NCI-H146 treated with DMSO at 0.1 percent for 48 hours (cell line): ENCODE data around the gene KLK15.

Experiments used
- DNase-seq: peaks from one replicate; lab custom pipeline; 2025; ENCODE audit not compliant: unreplicated experiment; lab: John Stamatoyannopoulos, UW

Gene KLK15, protein sequence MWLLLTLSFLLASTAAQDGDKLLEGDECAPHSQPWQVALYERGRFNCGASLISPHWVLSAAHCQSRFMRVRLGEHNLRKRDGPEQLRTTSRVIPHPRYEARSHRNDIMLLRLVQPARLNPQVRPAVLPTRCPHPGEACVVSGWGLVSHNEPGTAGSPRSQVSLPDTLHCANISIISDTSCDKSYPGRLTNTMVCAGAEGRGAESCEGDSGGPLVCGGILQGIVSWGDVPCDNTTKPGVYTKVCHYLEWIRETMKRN

DNA sequence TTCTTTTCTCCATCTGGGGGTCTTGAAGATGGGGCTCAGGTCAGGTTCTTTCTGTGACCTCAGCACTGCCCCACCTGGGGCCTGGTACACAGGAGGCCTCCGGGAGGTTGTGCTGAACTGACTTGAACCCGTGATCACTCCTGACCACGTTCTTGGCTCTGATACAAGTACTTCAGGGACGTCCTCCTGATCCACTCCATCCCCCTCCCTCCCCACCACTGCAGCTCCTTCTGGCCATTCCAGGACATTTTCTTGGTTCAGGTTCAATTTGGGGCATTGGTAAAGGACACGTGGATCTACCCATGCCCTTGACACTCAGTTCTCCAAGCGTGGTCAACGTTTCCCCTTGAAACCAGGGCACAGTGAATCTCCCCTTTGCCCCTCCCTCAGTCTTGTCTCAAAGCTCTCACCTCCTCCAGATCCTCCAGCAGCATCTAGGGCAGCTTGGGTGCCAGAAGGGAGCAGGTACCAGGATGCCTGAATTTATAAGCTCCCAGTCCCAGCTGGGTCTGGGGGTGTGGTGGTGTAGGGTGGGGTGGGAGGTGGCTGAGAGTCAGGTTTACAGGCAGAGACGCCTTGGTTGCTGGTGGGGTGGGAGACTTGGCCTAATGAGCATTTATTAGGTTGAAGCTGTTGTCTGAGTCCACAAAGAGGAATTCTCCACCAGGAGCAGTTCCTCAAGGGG is at the start of gene KLK15:
TSS of gene KLK15 (minus strand) at position 458 of the 685 bp plus-strand sequence. CDS start 2,082 bp downstream, outside the sequence.
- DNase-seq: no peak

DNA sequence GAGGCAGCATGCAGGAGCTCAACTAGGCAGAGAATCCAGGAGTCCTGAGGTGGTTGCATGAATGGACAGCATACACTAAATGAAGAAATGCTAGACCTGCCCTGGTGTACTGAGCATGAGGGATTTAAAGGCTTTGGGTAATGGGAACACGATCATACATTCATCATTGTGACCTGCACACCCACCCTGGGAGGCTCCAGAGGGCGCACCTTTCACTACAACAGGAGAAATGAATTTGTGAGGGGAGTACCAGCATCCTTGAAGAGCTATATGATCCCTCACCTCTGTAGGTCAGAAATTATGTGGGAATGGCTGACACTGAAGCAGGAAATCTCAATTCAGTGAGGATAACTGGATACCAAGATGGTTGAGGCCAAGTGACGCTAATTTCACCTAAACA is 48.8 kb upstream of the KLK15 start:
- no peak for DNase-seq

DNA sequence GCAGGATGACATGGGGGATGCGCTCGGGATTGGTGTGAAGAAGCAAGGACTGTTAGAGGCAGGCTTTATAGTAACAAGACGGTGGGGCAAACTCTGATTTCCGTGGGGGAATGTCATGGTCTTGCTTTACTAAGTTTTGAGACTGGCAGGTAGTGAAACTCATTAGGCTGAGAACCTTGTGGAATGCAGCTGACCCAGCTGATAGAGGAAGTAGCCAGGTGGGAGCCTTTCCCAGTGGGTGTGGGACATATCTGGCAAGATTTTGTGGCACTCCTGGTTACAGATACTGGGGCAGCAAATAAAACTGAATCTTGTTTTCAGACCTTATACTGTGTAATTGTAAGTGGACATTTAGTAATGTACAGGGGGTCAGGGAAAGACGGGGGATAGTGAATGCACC is 46.9 kb upstream of the KLK15 start:
- no peak for DNase-seq

DNA sequence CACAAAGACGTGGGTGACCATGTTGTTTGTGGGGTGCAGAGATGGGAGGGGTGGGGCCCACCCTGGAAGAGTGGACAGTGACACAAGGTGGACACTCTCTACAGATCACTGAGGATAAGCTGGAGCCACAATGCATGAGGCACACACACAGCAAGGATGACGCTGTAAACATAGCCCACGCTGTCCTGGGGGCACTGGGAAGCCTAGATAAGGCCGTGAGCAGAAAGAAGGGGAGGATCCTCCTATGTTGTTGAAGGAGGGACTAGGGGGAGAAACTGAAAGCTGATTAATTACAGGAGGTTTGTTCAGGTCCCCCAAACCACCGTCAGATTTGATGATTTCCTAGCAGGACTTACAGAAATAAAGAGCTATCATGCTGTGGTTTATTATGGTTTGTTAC is 45.5 kb upstream of the KLK15 start:
- DNase-seq: no peak

DNA sequence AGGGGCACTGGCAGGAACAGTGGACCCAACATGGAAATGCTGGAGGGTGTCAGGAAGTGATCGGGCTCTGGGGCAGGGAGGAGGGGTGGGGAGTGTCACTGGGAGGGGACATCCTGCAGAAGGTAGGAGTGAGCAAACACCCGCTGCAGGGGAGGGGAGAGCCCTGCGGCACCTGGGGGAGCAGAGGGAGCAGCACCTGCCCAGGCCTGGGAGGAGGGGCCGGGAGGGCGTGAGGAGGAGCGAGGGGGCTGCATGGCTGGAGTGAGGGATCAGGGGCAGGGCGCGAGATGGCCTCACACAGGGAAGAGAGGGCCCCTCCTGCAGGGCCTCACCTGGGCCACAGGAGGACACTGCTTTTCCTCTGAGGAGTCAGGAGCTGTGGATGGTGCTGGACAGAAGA is 44.0 kb upstream of the KLK15 start:
- DNase-seq: peak; percentile 83

DNA sequence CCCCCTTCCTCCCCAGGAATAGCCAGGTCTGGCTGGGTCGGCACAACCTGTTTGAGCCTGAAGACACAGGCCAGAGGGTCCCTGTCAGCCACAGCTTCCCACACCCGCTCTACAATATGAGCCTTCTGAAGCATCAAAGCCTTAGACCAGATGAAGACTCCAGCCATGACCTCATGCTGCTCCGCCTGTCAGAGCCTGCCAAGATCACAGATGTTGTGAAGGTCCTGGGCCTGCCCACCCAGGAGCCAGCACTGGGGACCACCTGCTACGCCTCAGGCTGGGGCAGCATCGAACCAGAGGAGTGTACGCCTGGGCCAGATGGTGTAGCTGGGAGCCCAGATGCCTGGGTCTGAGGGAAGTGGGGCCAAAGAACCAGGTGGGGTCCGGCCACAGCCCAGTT is 43.1 kb upstream of the KLK15 start:
- no peak for DNase-seq

DNA sequence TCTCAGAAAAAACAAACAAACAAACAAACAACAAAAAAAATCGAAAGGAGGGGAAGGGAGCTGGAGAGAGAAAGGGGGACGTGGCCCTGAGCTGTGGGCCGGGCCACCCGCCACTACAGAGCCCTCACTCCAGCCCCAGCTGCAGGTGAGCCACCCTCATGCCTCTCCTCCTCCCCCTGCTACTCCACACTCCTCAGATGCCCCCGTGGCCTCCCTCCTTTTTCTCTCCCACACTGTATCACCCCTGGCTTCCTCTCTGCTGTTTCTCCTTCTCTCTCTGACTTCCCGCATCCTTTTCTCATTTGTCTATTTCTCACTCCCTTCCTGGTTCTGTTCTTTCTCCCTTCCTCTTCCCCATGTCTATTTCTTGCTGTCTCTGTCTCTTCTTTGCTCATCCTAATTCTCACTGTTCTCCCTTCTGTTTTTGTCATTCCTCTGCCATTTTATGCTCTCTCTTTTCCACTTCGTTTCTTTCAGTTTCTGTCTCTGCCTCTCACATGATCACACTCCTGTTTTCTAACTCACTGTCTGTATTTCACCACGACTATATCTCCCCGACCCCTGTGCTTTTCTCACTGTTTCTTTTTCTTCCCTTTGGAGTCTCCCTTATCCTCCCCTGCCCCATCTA is 42.5 kb upstream of the KLK15 start:
- no peak for DNase-seq

DNA sequence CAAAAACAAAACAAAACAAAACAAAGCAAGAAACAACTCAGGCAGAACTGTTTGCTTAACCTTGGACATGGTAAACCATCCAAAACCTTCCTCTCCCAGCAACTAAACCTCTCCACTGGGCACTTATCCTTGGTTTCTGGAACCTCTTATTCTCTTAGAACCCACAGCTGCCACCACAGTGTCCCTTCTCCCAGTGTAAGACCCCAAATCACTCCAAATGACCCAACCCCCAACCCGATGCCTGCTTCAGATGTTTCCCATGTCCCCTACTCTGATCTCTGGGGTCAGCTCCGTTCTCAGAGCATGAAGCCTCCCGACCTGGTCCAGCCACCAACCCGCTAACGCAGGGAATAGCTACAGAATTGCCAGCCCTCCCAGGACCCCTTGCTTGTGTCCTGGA is 40.8 kb upstream of the KLK15 start:
- no peak for DNase-seq

DNA sequence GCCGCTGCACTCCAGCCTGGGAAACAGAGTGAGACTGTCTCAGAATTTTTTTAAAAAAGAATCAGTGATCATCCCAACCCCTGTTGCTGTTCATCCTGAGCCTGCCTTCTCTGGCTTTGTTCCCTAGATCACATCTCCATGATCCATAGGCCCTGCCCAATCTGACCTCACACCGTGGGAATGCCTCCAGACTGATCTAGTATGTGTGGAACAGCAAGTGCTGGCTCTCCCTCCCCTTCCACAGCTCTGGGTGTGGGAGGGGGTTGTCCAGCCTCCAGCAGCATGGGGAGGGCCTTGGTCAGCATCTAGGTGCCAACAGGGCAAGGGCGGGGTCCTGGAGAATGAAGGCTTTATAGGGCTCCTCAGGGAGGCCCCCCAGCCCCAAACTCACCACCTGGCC is 39.7 kb upstream of the KLK15 start, which contains the start of gene KLK2:
TSS of gene KLK2 (plus strand) at position 384 of the 400 bp plus-strand sequence. CDS start 35 bp downstream, outside the sequence.
- no peak for DNase-seq

DNA sequence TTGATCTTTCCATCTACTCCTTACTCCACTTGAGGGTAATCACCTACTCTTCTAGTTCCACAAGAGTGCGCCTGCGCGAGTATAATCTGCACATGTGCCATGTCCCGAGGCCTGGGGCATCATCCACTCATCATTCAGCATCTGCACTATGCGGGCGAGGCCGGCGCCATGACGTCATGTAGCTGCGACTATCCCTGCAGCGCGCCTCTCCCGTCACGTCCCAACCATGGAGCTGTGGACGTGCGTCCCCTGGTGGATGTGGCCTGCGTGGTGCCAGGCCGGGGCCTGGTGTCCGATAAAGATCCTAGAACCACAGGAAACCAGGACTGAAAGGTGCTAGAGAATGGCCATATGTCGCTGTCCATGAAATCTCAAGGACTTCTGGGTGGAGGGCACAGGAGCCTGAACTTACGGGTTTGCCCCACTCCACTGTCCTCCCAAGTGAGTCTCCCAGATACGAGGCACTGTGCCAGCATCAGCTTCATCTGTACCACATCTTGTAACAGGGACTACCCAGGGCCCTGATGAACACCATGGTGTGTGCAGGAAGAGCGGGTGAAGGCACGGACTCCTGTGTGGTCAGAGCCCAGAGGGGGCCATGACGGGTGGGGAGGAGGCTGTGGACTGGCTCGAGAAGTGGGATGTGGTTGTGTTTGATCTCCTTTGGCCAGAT is 37.2 kb upstream of the KLK15 start:
- peak; percentile 69 for DNase-seq

DNA sequence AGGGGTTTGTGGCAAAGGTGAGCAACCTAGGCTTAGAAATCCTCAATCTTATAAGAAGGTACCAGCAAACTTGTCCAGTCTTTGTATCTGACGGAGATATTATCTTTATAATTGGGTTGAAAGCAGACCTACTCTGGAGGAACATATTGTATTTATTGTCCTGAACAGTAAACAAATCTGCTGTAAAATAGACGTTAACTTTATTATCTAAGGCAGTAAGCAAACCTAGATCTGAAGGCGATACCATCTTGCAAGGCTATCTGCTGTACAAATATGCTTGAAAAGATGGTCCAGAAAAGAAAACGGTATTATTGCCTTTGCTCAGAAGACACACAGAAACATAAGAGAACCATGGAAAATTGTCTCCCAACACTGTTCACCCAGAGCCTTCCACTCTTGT is 36.1 kb upstream of the KLK15 start:
- DNase-seq: no peak

DNA sequence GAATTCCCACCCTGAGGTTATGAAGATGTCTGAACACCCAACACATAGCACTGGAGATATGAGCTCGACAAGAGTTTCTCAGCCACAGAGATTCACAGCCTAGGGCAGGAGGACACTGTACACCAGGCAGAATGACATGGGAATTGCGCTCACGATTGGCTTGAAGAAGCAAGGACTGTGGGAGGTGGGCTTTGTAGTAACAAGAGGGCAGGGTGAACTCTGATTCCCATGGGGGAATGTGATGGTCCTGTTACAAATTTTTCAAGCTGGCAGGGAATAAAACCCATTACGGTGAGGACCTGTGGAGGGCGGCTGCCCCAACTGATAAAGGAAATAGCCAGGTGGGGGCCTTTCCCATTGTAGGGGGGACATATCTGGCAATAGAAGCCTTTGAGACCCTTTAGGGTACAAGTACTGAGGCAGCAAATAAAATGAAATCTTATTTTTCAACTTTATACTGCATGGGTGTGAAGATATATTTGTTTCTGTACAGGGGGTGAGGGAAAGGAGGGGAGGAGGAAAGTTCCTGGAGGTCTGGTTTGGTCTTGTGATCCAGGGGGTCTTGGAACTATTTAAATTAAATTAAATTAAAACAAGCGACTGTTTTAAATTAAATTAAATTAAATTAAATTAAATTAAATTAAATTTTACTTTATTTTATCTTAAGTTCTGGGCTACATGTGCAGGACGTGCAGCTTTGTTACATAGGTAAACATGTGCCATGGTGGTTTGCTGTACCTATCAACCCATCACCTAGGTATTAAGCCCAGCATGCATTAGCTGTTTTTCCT is 28.3 kb upstream of the KLK15 start:
- DNase-seq: no peak

DNA sequence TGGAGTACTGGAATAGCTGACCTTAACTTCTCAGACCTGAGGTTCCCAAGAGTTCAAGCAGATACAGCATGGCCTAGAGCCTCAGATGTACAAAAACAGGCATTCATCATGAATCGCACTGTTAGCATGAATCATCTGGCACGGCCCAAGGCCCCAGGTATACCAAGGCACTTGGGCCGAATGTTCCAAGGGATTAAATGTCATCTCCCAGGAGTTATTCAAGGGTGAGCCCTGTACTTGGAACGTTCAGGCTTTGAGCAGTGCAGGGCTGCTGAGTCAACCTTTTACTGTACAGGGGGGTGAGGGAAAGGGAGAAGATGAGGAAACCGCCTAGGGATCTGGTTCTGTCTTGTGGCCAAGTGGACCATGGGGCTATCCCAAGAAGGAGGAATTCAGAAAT is 27.6 kb upstream of the KLK15 start:
- no peak for DNase-seq

DNA sequence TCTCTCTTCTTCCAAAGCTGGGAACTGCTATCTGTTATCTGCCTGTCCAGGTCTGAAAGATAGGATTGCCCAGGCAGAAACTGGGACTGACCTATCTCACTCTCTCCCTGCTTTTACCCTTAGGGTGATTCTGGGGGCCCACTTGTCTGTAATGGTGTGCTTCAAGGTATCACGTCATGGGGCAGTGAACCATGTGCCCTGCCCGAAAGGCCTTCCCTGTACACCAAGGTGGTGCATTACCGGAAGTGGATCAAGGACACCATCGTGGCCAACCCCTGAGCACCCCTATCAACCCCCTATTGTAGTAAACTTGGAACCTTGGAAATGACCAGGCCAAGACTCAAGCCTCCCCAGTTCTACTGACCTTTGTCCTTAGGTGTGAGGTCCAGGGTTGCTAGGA is 26.5 kb upstream of the KLK15 start:
- no peak for DNase-seq

DNA sequence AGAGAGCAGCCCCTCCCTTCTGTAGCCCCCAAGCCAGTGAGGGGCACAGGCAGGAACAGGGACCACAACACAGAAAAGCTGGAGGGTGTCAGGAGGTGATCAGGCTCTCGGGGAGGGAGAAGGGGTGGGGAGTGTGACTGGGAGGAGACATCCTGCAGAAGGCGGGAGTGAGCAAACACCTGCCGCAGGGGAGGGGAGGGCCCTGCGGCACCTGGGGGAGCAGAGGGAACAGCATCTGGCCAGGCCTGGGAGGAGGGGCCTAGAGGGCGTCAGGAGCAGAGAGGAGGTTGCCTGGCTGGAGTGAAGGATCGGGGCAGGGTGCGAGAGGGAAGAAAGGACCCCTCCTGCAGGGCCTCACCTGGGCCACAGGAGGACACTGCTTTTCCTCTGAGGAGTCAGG is 25.5 kb upstream of the KLK15 start:
- DNase-seq: peak; percentile 97

DNA sequence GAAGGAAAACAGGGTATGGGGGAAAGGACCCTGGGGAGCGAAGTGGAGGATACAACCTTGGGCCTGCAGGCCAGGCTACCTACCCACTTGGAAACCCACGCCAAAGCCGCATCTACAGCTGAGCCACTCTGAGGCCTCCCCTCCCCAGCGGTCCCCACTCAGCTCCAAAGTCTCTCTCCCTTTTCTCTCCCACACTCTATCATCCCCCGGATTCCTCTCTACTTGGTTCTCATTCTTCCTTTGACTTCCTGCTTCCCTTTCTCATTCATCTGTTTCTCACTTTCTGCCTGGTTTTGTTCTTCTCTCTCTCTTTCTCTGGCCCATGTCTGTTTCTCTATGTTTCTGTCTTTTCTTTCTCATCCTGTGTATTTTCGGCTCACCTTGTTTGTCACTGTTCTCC is 24.0 kb upstream of the KLK15 start:
- no peak for DNase-seq

DNA sequence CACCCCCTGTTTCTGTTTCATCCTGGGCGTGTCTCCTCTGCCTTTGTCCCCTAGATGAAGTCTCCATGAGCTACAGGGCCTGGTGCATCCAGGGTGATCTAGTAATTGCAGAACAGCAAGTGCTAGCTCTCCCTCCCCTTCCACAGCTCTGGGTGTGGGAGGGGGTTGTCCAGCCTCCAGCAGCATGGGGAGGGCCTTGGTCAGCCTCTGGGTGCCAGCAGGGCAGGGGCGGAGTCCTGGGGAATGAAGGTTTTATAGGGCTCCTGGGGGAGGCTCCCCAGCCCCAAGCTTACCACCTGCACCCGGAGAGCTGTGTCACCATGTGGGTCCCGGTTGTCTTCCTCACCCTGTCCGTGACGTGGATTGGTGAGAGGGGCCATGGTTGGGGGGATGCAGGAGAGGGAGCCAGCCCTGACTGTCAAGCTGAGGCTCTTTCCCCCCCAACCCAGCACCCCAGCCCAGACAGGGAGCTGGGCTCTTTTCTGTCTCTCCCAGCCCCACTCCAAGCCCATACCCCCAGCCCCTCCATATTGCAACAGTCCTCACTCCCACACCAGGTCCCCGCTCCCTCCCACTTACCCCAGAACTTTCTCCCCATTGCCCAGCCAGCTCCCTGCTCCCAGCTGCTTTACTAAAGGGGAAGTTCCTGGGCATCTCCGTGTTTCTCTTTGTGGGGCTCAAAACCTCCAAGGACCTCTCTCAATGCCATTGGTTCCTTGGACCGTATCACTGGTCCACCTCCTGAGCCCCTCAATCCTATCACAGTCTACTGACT is 21.4 kb upstream of the KLK15 start, which contains the start of gene KLK3:
TSS of gene KLK3 (plus strand) at position 280 of the 775 bp plus-strand sequence. CDS start at position 321, 41 bp downstream.
- no peak for DNase-seq

DNA sequence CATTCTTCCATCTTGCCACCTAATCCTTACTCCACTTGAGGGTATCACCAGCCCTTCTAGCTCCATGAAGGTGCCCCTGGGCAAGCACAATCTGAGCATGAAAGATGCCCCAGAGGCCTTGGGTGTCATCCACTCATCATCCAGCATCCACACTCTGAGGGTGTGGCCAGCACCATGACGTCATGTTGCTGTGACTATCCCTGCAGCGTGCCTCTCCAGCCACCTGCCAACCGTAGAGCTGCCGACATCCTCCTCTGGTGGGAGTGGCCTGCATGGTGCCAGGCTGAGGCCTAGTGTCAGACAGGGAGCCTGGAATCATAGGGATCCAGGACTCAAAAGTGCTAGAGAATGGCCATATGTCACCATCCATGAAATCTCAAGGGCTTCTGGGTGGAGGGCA is 18.2 kb upstream of the KLK15 start:
- DNase-seq: no peak

DNA sequence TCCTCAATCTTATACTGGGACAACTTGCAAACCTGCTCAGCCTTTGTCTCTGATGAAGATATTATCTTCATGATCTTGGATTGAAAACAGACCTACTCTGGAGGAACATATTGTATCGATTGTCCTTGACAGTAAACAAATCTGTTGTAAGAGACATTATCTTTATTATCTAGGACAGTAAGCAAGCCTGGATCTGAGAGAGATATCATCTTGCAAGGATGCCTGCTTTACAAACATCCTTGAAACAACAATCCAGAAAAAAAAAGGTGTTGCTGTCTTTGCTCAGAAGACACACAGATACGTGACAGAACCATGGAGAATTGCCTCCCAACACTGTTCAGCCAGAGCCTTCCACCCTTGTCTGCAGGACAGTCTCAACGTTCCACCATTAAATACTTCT is 17.4 kb upstream of the KLK15 start:
- no peak for DNase-seq

DNA sequence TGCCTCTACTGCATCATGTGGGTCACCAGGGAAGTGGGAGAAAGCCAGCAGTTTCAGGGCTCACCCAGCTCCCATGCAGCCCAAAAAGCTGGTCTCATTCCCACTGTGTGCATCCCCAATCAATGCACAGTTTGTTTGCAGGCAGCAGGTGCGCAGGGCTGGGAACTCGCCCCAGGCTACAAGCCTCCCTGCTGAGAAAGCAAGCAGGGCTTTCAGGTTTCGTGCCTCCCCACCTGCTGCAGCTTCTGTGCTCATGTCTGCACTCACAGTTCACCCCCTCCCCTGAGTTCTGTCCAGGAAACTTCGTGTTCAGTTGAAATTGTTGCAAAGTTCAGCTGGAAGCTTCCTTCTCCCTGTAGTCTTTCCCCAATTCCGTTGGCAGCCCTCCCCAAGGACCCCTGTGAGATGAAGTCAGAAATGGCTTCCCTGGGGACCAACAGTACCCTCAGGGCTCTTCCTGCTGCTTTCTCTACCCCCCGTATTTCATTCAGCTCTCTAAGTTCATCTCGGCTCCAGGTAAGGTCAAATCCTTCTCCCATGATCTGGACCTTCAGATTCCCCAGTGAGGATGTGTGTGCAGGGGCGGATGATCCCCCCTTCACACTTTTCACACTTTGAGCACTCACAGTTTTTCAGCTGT is 11.0 kb upstream of the KLK15 start:
- peak; percentile 97 for DNase-seq
